H1 (cell line): ENCODE results near the gene SLC38A10. TPM values are rescaled to one million over a fixed set of nuclear protein-coding genes. Genes with fewer than 3 reads are reported as not detected.

Source experiments
- CBX5 ChIP-seq: fragments of 300-800, 300-1000 bp; sonication (generic); IDR thresholded peaks from 2 replicates; pipeline ENCODE4 v1.7.1; 2016; ENCODE audit warnings: antibody characterized with exemption, low read length, low read depth
- MAFK ChIP-seq: IDR thresholded peaks from 2 replicates; pipeline ENCODE4 v1.6.1; 2012; ENCODE audit warnings: low read depth, mild to moderate bottlenecking, improper control_type of control experiment, low read length
- NANOG ChIP-seq: IDR thresholded peaks from 2 replicates; pipeline ENCODE4 v1.6.1; 2011; ENCODE audit warnings: low read length, low read depth, mild to moderate bottlenecking, inconsistent platforms; ENCODE audit not compliant: insufficient read depth, poor library complexity, severe bottlenecking
- NRF1 ChIP-seq: IDR thresholded peaks from 2 replicates; pipeline ENCODE4 v1.6.1; 2011; ENCODE audit warnings: mild to moderate bottlenecking, low read depth, low read length, improper control_type of control experiment
- RFX5 ChIP-seq: IDR thresholded peaks from 2 replicates; pipeline ENCODE4 v1.6.1; 2011; ENCODE audit warnings: low read depth, low read length, improper control_type of control experiment, borderline replicate concordance
- SIX5 ChIP-seq: IDR thresholded peaks from 2 replicates; pipeline ENCODE4 v1.6.1; 2011; ENCODE audit warnings: mild to moderate bottlenecking, low read depth, low read length
- USF2 ChIP-seq: IDR thresholded peaks from 2 replicates; pipeline ENCODE4 v1.6.1; 2011; ENCODE audit warnings: low read length, improper control_type of control experiment
- polyA plus RNA-seq, 7 experiments: library from polyadenylated mRNA; depleted of rRNA in 3 of 7; stranded (reverse) in 5 of 7; unstranded in 2 of 7; fragments of >200 nt in 5 of 7; fragments of 200-250 nt in 2 of 7; gene quantifications; 1 replicate in 5 of 7; 2 replicates in 1 of 7; 4 replicates in 1 of 7; pipeline versions ENCODE4 v1.2.1 to v1.2.3, GENCODE V29; 2011 to 2013; ENCODE audit warnings: missing spikeins in 2 of 7, mixed read lengths in 2 of 7
- total RNA-seq: library from RNA; stranded (reverse); fragmentation: NEBNext Ultra II Directional; extraction: Animal tissue kit (Norgen Biotek cat#: 25700); gene quantifications from 2 replicates; pipeline ENCODE4 v1.2.1, GENCODE V29; 2021
- TF ChIP-seq, protein P1 (sequence below): IDR thresholded peaks from 2 replicates; pipeline ENCODE4 v1.6.1; 2012; ENCODE audit warnings: inconsistent platforms

The SLC38A10 gene
- total and polyA plus RNA-seq, 2 of the 8 experiments (the other 6 are each of a cell fraction or from before 2014, with no cell fraction given): 26.4 to 41.0 TPM

DNA sequence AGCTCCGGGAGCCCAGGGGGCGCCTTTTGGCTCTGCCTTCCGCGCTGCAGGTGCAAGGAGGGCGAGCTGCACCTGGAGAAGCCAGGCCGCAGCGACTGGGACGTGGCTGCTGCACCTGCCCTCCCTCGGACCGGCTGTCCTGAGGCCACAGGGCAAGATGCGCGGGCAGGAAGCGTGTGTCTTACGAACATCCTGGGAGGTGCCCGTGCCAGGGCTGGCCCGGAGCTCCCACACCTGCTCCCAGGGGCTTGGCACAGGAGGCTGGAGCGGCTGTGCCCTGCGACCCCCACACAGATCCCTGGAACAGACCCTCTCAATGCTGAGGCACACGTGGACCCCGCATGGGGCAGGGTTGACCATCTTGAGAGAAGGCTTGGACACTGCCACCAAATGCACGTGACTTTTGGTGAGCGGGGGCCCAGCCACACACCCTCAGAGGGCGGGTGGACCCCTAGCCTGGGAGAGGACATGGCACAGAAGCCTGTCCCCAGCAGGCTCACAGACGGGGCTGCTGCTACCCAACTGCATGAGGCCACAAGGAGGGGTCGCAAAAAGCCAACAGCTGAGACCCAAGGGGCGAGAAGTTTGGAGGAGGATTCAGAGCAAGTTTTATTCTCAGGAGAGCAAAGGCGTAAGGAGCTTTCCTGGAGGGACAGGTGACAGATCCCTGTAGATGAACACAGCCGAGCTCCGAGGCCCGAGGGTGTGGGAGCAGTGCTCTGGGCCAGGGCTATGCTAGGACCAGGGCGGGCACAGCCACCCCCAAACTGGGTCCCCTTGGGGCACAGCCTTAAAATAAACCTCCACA, 44.6 kb downstream of the SLC38A10 start (continued):
- TF ChIP-seq USF2 (no peak), SIX5 (no peak), NRF1 (no peak), MAFK (no peak), CBX5 (no peak), RFX5 (no peak), NANOG (no peak)
- TF ChIP-seq, protein P1, sequence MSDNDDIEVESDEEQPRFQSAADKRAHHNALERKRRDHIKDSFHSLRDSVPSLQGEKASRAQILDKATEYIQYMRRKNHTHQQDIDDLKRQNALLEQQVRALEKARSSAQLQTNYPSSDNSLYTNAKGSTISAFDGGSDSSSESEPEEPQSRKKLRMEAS: no peak
